H9 (cell line): Measurements from ENCODE around the gene TMEM169. TPM values are rescaled to one million over a fixed set of nuclear protein-coding genes. Genes with fewer than 3 reads are reported as not detected.

Experiments
- DNase-seq: peaks from one replicate; pipeline ENCODE4 v3.0.0-alpha.2; 2017
- H2AFZ ChIP-seq: one replicate; pipeline ENCODE4 v1.6.1; 2013; ENCODE audit warnings: mild to moderate bottlenecking, low read length, control low read depth, moderate library complexity
- H2AK5ac ChIP-seq: 2 replicates; pipeline ENCODE4 v1.6.1; 2013; ENCODE audit warnings: low read length, control low read depth, mixed read lengths; ENCODE audit not compliant: insufficient read length
- H2BK120ac ChIP-seq: one replicate; pipeline ENCODE4 v1.6.1; 2013; ENCODE audit warnings: low read depth, mild to moderate bottlenecking, low read length, control low read depth, inconsistent platforms; ENCODE audit not compliant: poor library complexity, severe bottlenecking
- H2BK12ac ChIP-seq: 2 replicates; pipeline ENCODE4 v1.6.1; 2013; ENCODE audit warnings: low read length, control low read depth, mixed read lengths, low read depth; ENCODE audit not compliant: insufficient read length
- H2BK15ac ChIP-seq: 2 replicates; pipeline ENCODE4 v1.6.1; 2013; ENCODE audit warnings: low read depth, low read length, control low read depth
- H2BK20ac ChIP-seq: one replicate; pipeline ENCODE4 v1.6.1; 2013; ENCODE audit warnings: low read depth, mild to moderate bottlenecking, low read length, control low read depth, inconsistent platforms; ENCODE audit not compliant: poor library complexity, severe bottlenecking
- H2BK5ac ChIP-seq: 2 replicates; pipeline ENCODE4 v1.6.1; 2013; ENCODE audit warnings: low read length, control low read depth, mixed read lengths; ENCODE audit not compliant: insufficient read length
- H3K14ac ChIP-seq: 2 replicates; pipeline ENCODE4 v1.6.1; 2013; ENCODE audit warnings: low read length, control low read depth; ENCODE audit not compliant: insufficient read depth
- H3K18ac ChIP-seq: 2 replicates; pipeline ENCODE4 v1.6.1; 2013; ENCODE audit warnings: low read depth, mild to moderate bottlenecking, mixed read lengths, low read length, control low read depth; ENCODE audit not compliant: insufficient read length
- H3K23ac ChIP-seq: 2 replicates; pipeline ENCODE4 v1.6.1; 2013; ENCODE audit warnings: low read length, control low read depth, mixed read lengths, low read depth; ENCODE audit not compliant: insufficient read length
- H3K23me2 ChIP-seq: 2 replicates; pipeline ENCODE4 v1.6.1; 2013; ENCODE audit warnings: low read depth, mild to moderate bottlenecking, mixed read lengths, low read length, control low read depth; ENCODE audit not compliant: insufficient read length, poor library complexity, severe bottlenecking
- H3K27ac ChIP-seq: 2 replicates; pipeline ENCODE4 v1.5.1; 2013; ENCODE audit warnings: low read length, control low read depth, mixed read lengths, low read depth; ENCODE audit not compliant: insufficient read length
- H3K27me3 ChIP-seq: 2 replicates; pipeline ENCODE4 v1.6.1; 2013; ENCODE audit warnings: low read length, control low read depth, inconsistent platforms; ENCODE audit not compliant: insufficient read depth
- H3K4ac ChIP-seq: 2 replicates; pipeline ENCODE4 v1.6.1; 2013; ENCODE audit warnings: low read depth, mild to moderate bottlenecking, control low read depth, inconsistent platforms, low read length, moderate library complexity
- H3K4me1 ChIP-seq: 2 replicates; pipeline ENCODE4 v1.6.1; 2013; ENCODE audit warnings: low read length, control low read depth, inconsistent platforms; ENCODE audit not compliant: insufficient read depth
- H3K4me2 ChIP-seq: 2 replicates; pipeline ENCODE4 v1.6.1; 2013; ENCODE audit warnings: low read length, control low read depth, mixed read lengths; ENCODE audit not compliant: insufficient read length, insufficient read depth
- H3K56ac ChIP-seq: 2 replicates; pipeline ENCODE4 v1.6.1; 2013; ENCODE audit warnings: low read depth, mild to moderate bottlenecking, mixed read lengths, low read length, control low read depth; ENCODE audit not compliant: insufficient read length
- H3K79me1 ChIP-seq: 2 replicates; pipeline ENCODE4 v1.6.1; 2013; ENCODE audit warnings: low read depth, mild to moderate bottlenecking, moderate library complexity, low read length, control low read depth, inconsistent platforms; ENCODE audit not compliant: insufficient read depth, poor library complexity, severe bottlenecking
- H3K79me2 ChIP-seq: 2 replicates; pipeline ENCODE4 v1.6.1; 2013; ENCODE audit warnings: low read length, control low read depth, inconsistent platforms; ENCODE audit not compliant: insufficient read depth
- H3K9ac ChIP-seq: 2 replicates; pipeline ENCODE4 v1.6.1; 2013; ENCODE audit warnings: low read length, control low read depth, mixed read lengths; ENCODE audit not compliant: insufficient read length; ENCODE audit errors: extremely low read depth
- H3K9me3 ChIP-seq: one replicate; pipeline ENCODE4 v1.6.1; 2013; ENCODE audit warnings: low read depth, low read length, inconsistent platforms; ENCODE audit not compliant: control insufficient read depth
- H3T11ph ChIP-seq: one replicate; pipeline ENCODE4 v1.6.1; 2013; ENCODE audit warnings: mild to moderate bottlenecking, low read length, control low read depth, inconsistent platforms
- H4K20me1 ChIP-seq: one replicate; pipeline ENCODE4 v1.6.1; 2013; ENCODE audit not compliant: control insufficient read depth, insufficient read length, insufficient read depth
- H4K5ac ChIP-seq: 2 replicates; pipeline ENCODE4 v1.6.1; 2013; ENCODE audit warnings: low read depth, mild to moderate bottlenecking, mixed read lengths, low read length, control low read depth; ENCODE audit not compliant: insufficient read length
- H4K8ac ChIP-seq: replicated peaks from 2 replicates; pipeline ENCODE4 v1.6.1; 2013; ENCODE audit warnings: low read length, control low read depth, mixed read lengths, low read depth; ENCODE audit not compliant: insufficient read length
- H4K91ac ChIP-seq: 2 replicates; pipeline ENCODE4 v1.6.1; 2013; ENCODE audit warnings: low read depth, mild to moderate bottlenecking, moderate library complexity, mixed read lengths, low read length, control low read depth; ENCODE audit not compliant: insufficient read length
- H3K27ac Mint-ChIP-seq, 3 experiments: 2 replicates in 2 of 3; 3 replicates in 1 of 3; pipeline ENCODE4 v1.8.0; 2020 to 2021; ENCODE audit warnings: mixed read lengths in 3 of 3, mild to moderate bottlenecking in 1 of 3, moderate library complexity in 1 of 3
- H3K27me3 Mint-ChIP-seq: 2 replicates; pipeline ENCODE4 v1.8.0; 2021; ENCODE audit warnings: low read depth, mild to moderate bottlenecking, moderate library complexity, mixed read lengths
- H3K36me3 Mint-ChIP-seq, 3 experiments: 2 replicates in 2 of 3; 3 replicates in 1 of 3; pipeline ENCODE4 v1.8.0; 2020 to 2021; ENCODE audit warnings: low read depth in 3 of 3, mixed read lengths in 3 of 3; ENCODE audit not compliant: insufficient read depth in 1 of 3
- H3K4me1 Mint-ChIP-seq, 2 experiments: 2 replicates each; pipeline ENCODE4 v1.8.0; 2020; ENCODE audit warnings: mixed read lengths in 2 of 2
- H3K4me3 Mint-ChIP-seq, 2 experiments: 2 replicates in 1 of 2; 3 replicates in 1 of 2; pipeline ENCODE4 v1.8.0; 2020 to 2021; ENCODE audit warnings: mild to moderate bottlenecking in 2 of 2, mixed read lengths in 2 of 2, moderate library complexity in 1 of 2
- H3K9me3 Mint-ChIP-seq, 2 experiments: 2 replicates in 1 of 2; 3 replicates in 1 of 2; pipeline ENCODE4 v1.8.0; 2020; ENCODE audit warnings: mild to moderate bottlenecking in 2 of 2, mixed read lengths in 2 of 2, moderate library complexity in 1 of 2
- CTCF ChIP-seq: fragments of 200-600 bp; sonication (generic); conservative IDR thresholded peaks from 3 replicates; pipeline ENCODE4 v1.8.0; 2021; ENCODE audit warnings: antibody characterized with exemption, mild to moderate bottlenecking
- WGBS: extraction: QIAGEN DNeasy Blood & Tissue Kit; methylation state at CpG from one replicate; pipeline ENCODE4 v1.1.7; 2013; ENCODE audit warnings: missing lambda C conversion rate, low lambda C conversion rate, mixed read lengths; ENCODE audit not compliant: insufficient read length; ENCODE audit errors: extremely low coverage; 5-methylcytosine and 5-hydroxymethylcytosine counted together
- total RNA-seq: library from RNA; stranded (reverse); gene quantifications from 2 replicates; pipeline ENCODE4 v1.2.1, GENCODE V29; 2021

Gene TMEM169
- total RNA-seq, 1 experiment from 2014 or later = 1.0 TPM

GRCh38 chr2:216052420-216052819 is 29.3 kb upstream of the TMEM169 start:
- Mint-ChIP-seq H3K4me3 (no peak overlapping the region; a peak in 1 of 5 replicates), H3K9me3 (peaks cover 0 to 4% of the 10 kb centered on the region in 2 experiments; a peak in 1 of 5 replicates), H3K27ac (peak overlapping the region in 2 of 3 experiments; percentile 5 to 35; a peak in 3 of 7 replicates), H3K4me1 (peaks cover 17 to 25% of the 10 kb centered on the region in 2 experiments), H3K27me3 (no peaks in the 10 kb centered on the region), H3K36me3 (peaks cover 14 to 28% (median 16%) of the 10 kb centered on the region in 3 experiments)
- Histone ChIP-seq H3K14ac (no peak overlapping the region), H3K23ac (no peak overlapping the region), H3K9ac (no peak overlapping the region), H4K8ac (no peak overlapping the region), H2BK5ac (no peak overlapping the region), H2BK120ac (no peak overlapping the region), H3K23me2 (no peaks in the 10 kb centered on the region), H3K4ac (no peak overlapping the region), H3K4me2 (no peak overlapping the region), H2BK15ac (no peak overlapping the region), H4K91ac (no peak overlapping the region), H3K4me1 (no peaks in the 10 kb centered on the region), H2AFZ (no peak overlapping the region), H3K79me2 (no peaks in the 10 kb centered on the region), H3K56ac (no peak overlapping the region), H2AK5ac (no peak overlapping the region), H3K27ac (no peak overlapping the region), H4K5ac (no peak overlapping the region), H3T11ph (no peak overlapping the region), H2BK12ac (no peak overlapping the region), H3K79me1 (no peaks in the 10 kb centered on the region), H3K18ac (no peak overlapping the region), H2BK20ac (no peak overlapping the region), H3K27me3 (no peaks in the 10 kb centered on the region), H4K20me1 (no peaks in the 10 kb centered on the region), H3K9me3 (no peaks in the 10 kb centered on the region)
- DNase-seq = no peak
- no CpG with 5 or more reads among the region's 2 CpGs for WGBS
- TF ChIP-seq CTCF = no peak
